NCI-H526 (cell line): ENCODE measurements around the gene ANXA2R.
"Not testable (repeated sequence)": the region's sequence is repeated elsewhere in the genome, so short reads cannot be mapped to it uniquely, and the experiment has no call there.

Source experiments
- DNase-seq, 2 experiments: peaks; one replicate each; lab custom pipeline; 2025; lab: John Stamatoyannopoulos, UW

The ANXA2R gene

DNA sequence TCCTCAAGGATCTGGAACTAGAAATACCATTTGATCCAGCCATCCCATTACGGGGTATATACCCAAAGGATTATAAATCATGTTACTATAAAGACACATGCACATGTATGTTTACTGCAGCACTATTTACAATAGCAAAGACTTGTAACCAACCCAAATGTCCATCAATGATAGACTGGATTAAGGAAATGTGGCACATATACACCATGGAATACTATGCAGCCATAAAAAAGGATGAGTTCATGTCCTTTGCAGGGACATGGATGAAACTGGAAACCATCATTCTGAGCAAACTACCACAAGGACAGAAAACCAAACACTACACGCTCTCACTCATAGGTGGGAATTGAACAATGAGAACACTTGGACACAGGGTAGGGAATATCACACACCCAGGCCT lies 19.9 kb upstream of the ANXA2R start:
- DNase-seq: not testable (repeated sequence)

DNA sequence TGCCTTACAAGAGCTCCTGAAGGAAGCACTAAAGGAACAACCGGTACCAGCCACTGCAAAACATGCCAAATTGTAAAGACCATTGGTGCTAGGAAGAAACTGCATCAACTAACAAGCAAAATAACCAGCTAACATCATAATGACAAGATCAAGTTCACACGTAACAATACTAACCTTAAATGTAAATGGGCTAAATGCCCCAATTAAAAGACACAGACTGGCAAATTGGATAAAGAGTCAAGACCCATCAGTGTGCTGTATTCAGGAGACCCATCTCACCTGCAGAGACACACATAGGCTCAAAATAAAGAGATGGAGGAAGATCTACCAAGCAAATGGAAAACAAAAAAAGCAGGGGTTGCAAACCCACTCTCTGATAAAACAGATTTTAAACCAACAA lies 15.0 kb upstream of the ANXA2R start:
- not testable (repeated sequence) for DNase-seq

DNA sequence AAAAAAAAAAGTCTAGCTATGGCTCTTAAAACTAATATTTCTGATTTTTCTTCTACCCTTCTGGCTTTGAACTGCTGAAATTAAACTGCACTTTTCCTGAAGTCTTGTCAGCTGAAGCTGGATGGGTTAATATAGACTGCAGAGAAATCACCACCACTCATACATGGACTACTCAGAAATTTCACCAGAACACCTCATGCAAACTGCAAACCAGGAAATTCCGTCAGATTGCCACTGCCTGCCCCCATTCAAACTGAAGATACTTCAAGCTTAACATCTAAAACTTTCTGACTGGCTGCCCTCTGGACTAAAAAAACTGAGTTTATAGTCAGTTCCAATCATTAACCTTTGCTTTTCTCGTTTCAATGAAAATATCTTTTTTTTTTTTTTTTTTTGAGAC lies 11.6 kb upstream of the ANXA2R start:
- no peak for DNase-seq

DNA sequence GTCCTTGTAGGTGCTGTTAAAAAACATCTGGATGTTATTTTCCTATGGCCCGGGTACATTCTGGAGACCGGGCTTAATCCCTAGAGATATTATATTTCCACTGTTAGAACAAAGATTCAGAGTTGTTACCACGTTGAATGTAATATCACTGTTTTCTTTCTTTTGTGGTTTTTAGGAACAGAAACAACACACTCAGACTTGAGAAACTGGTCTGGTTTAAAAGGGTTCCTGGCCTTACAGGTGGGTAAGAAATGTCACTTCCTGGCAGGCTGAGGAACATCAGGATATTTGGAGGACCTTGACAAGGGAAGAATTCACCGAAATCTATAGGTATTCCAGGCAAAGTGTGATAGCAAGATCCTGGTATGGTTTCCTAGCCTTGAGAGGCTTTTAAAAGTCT lies 10.3 kb upstream of the ANXA2R start:
- DNase-seq: no peak

DNA sequence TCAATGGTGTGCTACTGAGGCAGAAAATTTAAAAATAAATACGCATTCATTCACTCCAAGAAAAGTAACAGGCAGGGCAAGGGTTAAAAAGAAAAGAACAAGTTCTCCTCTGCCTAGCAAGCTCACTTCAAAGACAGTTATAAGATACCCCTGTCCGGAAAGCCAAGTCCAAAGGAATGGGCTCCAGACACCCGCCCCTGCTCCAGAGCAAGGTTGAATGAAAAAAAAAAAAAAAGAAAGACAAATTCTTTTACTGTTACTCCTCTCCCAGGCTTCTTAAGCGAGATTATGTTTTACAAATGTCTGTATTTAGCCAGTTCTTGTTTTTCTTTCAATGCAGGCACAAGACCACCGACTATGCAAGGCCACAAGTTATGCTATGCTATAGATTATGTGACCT lies 9.1 kb upstream of the ANXA2R start:
- no peak for DNase-seq

DNA sequence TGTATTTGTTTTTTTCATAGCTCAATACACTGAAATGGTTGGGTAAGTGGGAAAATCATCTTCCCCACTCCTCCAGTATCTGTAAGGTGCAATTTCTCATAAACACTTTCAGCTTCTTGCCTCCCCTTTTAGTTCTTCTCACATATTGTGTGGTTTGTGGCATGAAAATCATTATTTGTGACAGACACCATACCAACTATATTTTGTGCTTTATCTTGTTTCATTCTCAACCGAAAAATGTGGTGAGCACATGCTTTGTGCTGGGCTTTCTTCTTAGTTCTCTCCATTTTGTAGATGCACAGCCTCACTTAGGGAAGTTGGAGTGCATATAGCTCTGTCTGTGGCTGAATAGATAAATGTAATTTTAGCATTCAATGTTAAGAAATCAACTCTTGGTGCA lies 6.4 kb upstream of the ANXA2R start:
- DNase-seq: no peak

DNA sequence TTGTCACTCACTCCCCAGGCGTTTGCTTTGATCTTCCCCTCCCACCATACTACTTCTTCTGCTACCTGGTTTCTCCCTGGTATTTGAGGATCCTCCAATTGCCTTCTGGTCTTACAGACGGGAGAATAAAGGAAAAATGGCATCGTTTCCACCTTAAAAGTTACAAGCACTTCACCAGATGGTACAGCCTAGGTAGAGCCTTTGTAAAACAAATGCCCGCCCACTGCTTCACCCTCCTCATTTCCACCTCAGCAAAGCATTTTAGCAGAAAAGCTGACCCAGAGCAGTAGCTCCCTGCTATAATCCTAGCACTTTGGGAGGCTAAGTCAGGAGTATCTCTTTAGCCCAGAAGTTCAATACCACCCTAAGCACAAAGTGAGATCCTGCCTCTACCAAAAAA lies 5.1 kb upstream of the ANXA2R start:
- no peak for DNase-seq

DNA sequence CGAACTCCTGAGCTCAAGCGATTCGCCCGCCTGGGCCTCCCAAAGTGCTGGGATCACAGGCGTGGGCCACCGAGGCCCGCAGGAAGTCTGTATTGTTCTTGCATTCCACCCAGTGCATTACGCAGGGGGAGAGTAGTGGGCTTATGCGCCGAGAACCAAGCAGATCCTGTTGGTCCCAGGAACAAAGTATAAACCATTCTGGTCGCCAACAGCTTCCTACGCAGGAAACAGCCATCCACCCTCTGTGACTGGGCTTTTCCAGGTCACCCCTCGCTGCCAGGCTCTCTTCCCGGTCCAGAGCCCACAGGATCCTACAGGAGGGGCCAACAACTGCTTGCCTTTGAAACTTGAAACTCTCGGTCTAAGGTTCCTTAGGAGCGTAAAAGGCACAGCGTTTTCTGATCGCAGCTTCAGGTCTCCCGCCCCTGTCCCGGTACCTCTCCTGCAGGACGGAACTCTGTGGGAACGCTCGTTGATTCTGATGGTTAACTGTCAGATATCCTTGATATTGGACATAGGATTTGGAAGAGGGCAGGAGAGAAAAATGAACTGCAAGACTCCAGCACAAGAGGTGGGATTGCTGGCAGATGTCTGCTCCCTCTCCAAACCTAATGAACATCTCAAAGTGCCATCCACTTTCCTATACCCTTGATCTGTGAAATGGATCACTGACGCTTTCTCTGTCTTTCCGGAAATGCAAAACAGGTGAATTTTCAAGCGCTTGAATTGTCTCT lies 4.2 kb upstream of the ANXA2R start:
- DNase-seq: no peak

DNA sequence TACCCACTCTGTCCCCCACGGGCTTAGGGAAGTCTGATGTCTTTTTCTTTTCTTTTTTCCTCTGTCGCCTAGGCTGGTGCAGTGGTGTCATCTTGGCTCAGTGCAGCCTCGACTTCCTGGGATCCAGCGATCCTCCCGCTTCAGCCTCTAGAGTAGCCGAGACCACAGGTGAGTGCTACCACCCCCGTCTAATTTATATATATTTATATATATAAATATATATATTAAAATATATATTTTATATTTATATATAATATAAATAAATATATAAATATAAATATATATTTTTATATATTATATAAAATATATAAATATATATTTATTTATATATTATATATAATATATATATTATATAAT lies 3.3 kb upstream of the ANXA2R start:
- DNase-seq: no peak

DNA sequence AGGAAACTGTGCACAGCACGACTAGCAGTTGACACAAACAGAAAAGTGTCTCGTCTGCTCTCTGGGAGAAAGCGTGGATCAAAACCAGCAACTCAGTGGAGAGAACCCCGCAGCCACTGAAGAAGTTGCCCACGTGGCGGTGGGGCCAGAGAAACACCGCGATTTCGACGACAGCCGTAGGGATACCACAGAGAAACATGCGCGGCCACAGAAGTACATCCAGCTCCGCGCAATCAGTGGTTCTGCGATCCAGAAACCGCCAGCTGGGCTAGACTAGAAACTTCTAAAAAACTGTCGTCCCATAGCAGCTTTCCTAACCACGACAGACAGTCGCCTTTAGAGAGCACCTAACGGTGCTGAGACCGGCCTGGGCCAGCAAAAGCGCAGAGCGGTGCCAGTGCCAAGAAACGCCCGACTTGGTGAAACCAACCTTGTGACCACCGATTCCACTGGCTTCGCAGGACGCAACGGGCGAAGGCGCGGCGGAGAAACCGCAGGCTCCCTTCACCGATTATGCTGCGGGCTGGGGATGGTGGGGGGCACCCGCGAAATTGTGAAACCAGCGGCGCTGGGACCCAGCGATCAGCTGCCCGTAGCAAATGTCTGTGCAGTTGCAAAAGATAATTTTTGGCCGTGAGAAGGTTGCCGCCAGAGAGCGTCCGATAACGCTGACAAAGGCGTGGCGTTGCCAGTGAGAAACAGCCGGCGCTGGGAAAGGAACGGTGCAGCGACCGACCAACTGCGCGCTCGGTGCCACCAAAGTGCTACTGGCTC lies 2.7 kb upstream of the ANXA2R start:
- peak; percentile 89 to 95 for DNase-seq

DNA sequence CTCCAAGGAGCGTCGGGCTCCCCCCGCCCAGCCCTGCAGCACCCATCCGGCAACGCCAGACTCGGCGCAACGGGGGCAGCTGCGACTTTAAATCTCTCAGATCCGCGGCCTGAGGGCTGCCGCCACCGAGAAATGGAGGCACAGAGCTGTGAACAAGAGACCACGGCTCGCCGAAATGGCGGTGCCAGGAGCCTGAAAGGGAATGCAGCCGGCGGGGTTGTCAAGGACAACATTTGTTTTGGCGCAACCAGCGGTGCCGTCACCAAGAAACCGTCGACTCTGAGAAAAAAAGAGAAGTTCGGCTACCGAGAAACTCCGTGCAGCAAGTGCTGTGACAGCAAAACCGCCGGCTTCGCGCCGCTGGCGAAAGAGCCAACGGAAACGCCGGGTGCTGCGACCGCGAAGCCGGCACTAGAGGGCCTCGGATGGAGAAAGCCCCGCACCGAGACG lies 2.1 kb upstream of the ANXA2R start:
- peak; percentile 87 to 95 for DNase-seq

DNA sequence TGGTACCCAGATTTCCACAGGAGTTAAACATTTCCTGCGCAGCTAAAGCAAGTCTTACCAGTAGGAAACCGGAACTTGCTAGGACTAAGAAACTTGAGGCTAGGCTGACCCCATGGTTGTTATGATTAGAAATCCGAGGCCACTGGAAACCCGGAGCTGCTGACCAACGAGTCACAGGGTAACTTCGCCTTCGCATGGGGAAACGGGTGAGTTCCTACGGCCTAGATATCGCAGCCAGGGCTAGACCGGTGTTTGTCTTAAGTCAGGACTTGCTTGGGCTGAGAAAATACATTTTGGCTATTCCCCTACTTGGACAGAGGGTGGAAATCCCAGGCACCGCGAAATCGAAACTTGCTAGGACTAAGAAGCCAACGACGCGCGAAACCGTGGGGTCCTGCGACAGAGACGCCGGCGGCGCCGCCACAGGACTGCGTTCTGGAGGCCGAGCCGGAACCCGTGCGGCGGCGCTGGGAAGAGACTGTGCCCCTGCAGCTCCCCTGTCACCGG lies 1.6 kb upstream of the ANXA2R start:
- peak; percentile 88 to 94 for DNase-seq

DNA sequence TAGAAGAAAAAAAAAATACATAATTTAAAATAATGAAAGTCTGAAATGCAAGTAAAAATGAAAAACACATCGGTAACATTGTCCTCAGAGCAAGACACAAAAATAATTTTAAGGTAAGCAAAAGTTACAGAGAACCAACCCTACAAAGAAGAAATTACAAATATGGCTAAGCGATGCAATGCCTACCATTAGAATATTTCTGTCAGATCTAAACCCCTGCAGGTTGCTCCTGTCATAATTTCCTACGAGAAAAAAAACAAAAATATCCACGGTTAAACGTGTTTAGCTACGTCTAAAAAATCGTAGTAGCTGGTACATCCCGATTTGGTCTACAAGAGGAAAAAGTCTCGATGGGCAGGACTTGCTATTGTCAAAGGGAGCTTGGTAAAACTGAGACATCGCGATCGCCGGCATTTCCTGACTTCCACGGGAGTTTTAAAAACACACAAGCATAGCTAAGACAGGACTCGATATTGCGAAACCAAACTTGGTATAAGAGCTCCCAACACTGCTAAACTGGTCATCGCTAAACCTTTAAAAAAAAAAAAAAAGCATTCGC lies 1.1 kb upstream of the ANXA2R start:
- peak; percentile 78 to 83 for DNase-seq

DNA sequence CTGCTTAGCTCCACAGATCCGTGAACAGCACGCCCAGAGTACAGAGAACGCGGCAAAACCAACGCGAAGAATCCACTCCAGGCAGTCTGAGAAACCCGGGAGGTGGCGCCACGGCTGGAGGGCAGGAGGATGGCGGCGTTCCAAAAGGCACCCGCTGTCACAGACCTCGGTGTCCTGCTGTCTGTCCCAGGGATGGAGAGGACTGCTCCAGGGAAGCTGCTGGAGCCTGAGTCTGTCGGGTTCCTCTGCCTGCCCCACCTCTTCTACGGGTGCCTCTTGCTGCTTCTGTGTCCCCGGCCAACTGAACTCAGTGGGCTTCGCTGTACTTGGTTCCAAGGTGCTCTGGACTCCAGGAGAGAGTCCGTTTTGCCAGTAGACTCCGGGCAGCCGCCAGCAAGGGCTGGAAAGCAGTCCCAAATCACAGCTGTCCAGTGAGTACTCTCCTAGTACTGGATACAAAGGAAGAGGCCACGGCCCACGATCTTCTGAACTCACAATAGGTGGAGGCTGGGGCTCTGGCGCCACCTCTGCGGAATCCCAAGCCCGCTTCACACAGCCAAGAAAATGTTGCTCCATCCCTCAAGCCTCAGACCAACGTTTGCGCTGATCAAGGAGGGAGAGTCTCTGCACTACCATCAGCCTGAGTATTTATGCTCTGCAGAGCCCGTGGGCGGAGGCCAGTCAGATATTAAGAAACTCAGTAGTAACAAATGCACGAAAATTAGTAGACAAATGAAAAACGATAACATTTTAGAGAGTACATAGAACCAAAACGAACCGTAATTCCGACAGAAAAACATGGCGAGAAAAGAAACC lies 440 bp downstream of the ANXA2R start:
- peak; percentile 94 for DNase-seq

DNA sequence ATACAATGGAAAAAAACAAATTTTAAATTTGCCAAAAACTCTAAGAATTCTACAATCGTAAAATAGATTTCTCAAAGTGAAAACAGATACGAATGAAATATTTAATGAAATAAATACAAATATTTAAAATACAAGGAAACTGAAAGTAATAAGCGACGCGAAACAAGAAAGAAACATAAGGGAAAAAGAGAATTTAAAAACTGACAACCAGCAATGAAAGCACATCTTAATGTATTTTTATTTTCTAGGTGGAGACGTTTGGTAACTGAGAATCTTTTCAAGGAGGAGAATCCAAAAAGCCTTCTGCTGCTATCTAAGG lies 1.0 kb downstream of the ANXA2R start:
- no peak for DNase-seq

DNA sequence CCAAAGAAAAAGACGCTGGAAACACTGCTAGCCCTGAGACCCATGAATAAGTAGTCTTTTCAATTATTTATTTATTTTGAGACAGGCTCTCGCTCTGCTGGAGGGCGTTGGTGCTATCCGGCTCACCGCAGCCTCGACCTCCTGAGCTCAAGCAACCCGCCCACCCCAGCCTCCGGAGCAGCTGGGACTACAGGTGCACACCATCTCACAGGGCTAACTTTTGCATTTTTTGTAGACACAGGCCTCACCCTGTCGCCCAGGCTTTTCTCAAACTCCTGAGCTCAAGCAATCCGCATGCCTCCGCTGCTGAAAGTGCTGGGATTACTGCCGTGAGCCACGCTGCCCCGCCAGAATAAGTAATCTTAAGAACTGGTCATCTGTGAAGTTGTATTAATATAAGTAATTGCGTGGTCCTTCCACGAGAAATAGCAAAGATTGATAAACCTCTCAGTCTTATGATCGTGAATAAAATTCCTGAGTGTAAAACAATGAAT lies 1.6 kb downstream of the ANXA2R start:
- DNase-seq: peak; percentile 31 to 68

DNA sequence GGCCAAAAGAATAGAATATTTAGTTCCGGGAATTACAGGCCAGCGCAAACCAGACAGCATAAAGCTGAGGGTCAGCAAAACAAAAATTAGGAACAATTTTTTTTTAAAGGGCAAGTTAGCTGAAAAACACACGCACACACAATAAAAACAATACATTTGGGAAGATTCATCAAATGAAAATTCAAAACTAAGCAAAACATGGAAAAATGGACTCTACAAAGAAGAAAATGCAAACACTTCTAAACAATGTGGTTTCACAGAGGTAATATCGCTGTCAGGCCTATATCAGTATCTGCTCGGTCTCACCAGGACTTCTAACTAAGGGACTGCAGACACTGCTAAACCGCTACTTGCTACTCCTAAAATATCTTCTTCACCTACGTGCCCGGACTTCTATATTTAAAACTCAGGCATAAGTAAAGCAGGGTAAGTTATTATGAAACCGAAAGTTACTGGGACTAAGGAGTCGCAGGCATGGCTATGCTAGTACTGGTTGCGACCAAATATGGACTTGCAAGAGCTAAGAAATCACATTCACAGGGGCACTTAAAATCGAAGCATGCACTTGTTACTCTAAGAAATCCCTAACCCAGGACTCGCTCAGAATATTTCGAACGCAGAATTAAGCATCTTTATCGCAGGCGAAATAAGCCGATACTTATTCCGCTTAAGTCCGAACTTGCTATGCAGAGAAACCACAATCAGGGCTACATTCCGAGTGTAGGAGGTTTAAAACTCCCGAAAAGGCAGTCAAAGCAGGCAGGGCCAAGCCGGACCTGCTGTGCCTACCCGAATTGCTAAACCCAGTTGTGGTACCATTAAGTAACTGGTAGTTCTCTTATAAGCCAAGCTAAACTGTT lies 2.3 kb downstream of the ANXA2R start:
- no peak for DNase-seq

DNA sequence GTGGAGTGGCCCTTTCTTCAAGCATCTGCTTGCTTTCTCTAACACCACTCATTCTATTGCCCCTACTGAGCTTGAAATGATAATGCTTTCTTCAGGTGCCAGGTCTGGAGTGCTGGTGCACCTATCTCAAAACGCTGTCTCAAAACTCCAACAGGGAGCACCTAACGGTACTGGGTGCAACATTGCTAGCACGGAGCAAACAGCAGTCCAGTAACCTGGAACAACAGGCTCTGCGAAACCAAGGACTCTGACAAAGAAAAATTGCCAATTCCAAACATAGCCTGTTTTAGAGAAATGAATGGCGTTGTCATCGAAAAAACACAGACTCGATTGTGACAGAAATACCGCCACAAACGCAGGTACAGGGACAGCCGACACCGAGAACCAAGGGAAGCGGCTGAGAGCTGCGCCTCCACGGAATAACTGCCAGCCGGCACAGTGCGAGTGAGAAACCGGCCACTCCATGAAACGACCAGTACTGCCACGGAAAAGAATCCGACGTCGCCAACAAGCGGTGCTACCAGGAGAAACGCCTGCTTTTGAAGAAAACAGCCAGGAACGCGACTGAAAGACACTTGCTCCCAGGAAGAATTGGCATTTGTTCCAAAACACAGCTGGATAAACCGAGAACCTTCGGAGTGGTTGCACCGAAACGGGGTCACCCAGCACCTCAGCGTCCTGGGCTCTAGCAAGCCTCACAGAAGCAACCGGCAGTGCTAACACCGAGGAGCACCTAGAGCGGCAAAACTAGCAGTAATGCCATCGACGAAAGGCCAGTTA lies 3.1 kb downstream of the ANXA2R start:
- no peak for DNase-seq

DNA sequence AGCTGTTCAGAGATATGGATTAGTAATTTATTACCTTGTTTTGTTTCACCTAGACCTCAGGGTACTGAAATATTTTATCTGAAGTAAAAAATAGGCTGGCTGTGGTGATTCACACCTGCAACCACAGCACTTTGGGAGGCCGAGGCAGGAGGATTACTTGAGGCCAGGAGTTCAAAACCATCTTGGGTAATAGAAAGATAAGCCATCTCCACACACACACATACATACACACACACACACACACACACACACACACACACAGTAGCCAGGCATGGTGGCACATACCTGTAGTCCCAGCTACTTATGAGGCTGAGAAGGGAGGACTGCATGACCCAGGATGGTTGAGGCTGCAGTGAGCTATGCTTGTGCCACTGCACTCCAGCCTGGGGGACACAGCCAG lies 3.7 kb downstream of the ANXA2R start:
- DNase-seq: no peak

DNA sequence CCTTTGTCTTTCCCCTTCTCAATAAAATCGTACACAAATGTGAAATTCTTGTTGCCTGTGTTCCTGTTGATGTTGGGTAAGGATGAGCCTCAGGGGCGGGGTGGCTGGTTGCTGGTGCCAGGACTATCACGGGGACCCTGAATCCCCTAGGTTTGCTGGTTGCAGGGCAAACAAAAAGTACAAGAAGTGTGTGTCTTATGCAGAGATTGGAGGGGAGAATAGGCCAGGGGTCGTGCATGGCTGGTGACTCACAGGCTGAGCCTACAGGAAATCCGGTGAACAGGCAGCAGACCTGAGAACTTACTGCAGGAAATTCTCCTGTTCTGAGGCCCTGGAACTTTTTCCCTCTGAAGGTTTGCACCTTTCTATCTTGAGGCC lies 5.5 kb downstream of the ANXA2R start:
- DNase-seq: no peak
